Measurements from ENCODE around the gene PPP2R5D. TPM values are rescaled to one million over a fixed set of nuclear protein-coding genes. Genes with fewer than 3 reads are reported as not detected.

The PPP2R5D gene
- total and polyA plus RNA-seq, 2 of the 4 experiments (the other 2 are of a cell fraction), result 55.6 to 68.8 TPM

- Histone ChIP-seq H3K18ac (ENCODE audit: low read depth, low read length) (no peak overlapping the region), H3K27me3 (ENCODE audit: control insufficient read depth, insufficient read depth, low read length) (no peaks in the 10 kb centered on the region), H3K36me3 (ENCODE audit: control insufficient read depth, insufficient read depth, low read length) (peaks cover 58% of the 10 kb centered on the region), H2AK9ac (replicated peaks; ENCODE audit: low read depth, low read length, poor library complexity) (no peak overlapping the region), H3K9ac (ENCODE audit: low read depth, low read length) (no peak overlapping the region), H2AK5ac (ENCODE audit: low read depth, low read length) (no peak overlapping the region), H3K4me1 (ENCODE audit: control insufficient read depth, insufficient read depth, low read length) (no peaks in the 10 kb centered on the region), H3K9me3 (ENCODE audit: control insufficient read depth, insufficient read depth, low read length) (no peaks in the 10 kb centered on the region), H3K4ac (ENCODE audit: low read depth, low read length) (no peak overlapping the region), H2BK5ac (ENCODE audit: low read depth, low read length, poor library complexity, severe bottlenecking) (no peak overlapping the region), H2AFZ (replicated peaks; ENCODE audit: low read length, poor library complexity) (no peak overlapping the region), H4K20me1 (ENCODE audit: insufficient read depth, low read length) (0 out of 2 replicates have a peak, but pooled peaks cover 3% of the 10 kb centered on the region), H2BK15ac (ENCODE audit: low read depth, low read length) (no peak overlapping the region), H4K5ac (ENCODE audit: low read depth, low read length) (no peak overlapping the region), H3K9me1 (ENCODE audit: insufficient read depth, low read length) (no peaks in the 10 kb centered on the region), H2BK20ac (ENCODE audit: low read depth, low read length) (no peak overlapping the region), H3K27ac (ENCODE audit: insufficient read depth, low read length) (no peak overlapping the region), H2BK120ac (ENCODE audit: low read depth, low read length) (no peak overlapping the region), H3K14ac (replicated peaks; ENCODE audit: low read depth, low read length) (no peak overlapping the region), H3K79me1 (ENCODE audit: low read depth in 1 of 2, low read length in 2 of 2) (peaks cover 7 to 9% of the 10 kb centered on the region in 2 experiments; a peak in 2 of 4 replicates), H3K23ac (ENCODE audit: low read depth, low read length) (no peak overlapping the region), H4K8ac (ENCODE audit: low read depth in 2 of 2, low read length in 2 of 2) (no peak overlapping the region), H4K91ac (ENCODE audit: insufficient read depth, low read depth, low read length) (no peak overlapping the region), H3K4me3 (ENCODE audit: insufficient read depth, low read depth, low read length) (no peak overlapping the region), H3K56ac (ENCODE audit: extremely low read depth, insufficient read depth, low read length) (no peak overlapping the region), H3K4me2 (ENCODE audit: low read depth, low read length) (no peak overlapping the region)
- ATAC-seq (ENCODE audit: low read depth) (no peak), DNase-seq (no peak)
- no TSS peak for BruUV-seq (replicated peaks)
- ChIA-PET POLR2A (ENCODE audit: unreplicated experiment) (no interaction called here), CTCF (no interaction called here)
- WGBS, 2 experiments (ENCODE audit: extremely low coverage in 2 of 2, insufficient read length in 1 of 2), result 100% methylated on average over 4 of the region's 9 CpGs; no CpG with 5 or more reads in 1 of the 2 experiments
- in situ Hi-C loops (cut with MboI; ENCODE audit: low sequenced_read_pairs) (no loop called here), dilution Hi-C loops (cut with HindIII; ENCODE audit: low sequenced_read_pairs, unreplicated experiment) (no loop called here), intact Hi-C loops (cut with micrococcal nuclease) (no loop called here)
- TF ChIP-seq POLR2A (IDR thresholded peaks at IDR 0.05; ENCODE audit: low read depth, low read length), result no peak
These were observed 53.3 kb downstream of the PPP2R5D start for GRCh38 chr6:43037706-43038105.

Measured in IMR-90 (cell line).